Subcutaneous adipose tissue (tissue), 4 donors: ENCODE data around the gene SLC5A4. TPM values are rescaled to one million over a fixed set of nuclear protein-coding genes. Genes with fewer than 3 reads are reported as not detected.

ENCODE experiments used
- total RNA-seq, 4 donors: library from RNA; depleted of rRNA; stranded (reverse); fragments of >200 nt; gene quantifications; one replicate each; pipeline ENCODE4 v1.1.0, GENCODE V29; 2016
- TF ChIP-seq, protein P1 (sequence below): fragments of 450-650 bp; IDR thresholded peaks from one replicate; pipeline ENCODE4 v1.5.1; 2016; ENCODE audit warnings: low read depth, mild to moderate bottlenecking, control low read depth, antibody characterized with exemption, moderate library complexity

The SLC5A4 gene
- total RNA-seq, 4 donors from 2014 or later, result 0.34 to 3.4 (median 0.98) TPM; not detected in 1

DNA sequence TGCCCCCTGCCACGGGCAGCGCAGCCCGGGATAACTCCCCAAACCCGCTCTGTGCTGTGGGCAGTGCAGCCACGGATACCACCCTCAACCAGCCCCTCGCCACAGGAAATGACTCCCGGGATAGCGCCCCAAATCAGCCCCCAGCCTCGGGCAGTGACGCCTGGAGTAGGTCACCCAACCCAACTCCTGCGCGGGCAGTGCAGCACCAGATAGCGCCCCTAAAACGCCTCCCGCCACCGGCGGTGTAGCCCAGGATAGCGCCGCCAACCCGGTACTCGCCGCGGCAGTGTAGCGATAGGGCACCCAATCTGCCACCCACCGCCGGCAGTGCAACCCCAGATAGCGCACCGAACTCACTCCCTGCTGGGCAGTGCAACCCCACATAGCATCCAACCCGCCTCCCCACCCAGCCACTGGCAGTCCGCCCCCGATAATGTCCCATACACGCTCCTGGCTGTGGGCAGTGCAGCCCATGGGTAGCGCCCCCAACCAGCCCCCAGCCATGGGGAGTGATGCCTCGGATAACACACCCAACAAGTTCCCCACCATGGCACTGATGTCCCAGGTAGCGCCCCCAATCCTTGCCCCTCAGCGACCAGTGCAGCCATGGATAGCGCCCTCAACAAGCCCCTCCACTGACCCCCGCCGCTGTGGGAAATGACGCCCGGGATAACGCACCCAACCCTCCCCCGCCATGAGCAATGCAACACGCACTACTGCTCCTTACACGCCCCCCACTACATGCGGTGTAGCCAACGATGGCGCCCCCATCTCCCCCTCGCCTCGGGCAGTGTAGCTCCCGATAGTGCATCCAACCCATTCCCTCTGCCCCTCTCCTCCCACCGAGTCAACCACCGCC is 51.7 kb downstream of the SLC5A4 start:
- TF ChIP-seq, protein P1, sequence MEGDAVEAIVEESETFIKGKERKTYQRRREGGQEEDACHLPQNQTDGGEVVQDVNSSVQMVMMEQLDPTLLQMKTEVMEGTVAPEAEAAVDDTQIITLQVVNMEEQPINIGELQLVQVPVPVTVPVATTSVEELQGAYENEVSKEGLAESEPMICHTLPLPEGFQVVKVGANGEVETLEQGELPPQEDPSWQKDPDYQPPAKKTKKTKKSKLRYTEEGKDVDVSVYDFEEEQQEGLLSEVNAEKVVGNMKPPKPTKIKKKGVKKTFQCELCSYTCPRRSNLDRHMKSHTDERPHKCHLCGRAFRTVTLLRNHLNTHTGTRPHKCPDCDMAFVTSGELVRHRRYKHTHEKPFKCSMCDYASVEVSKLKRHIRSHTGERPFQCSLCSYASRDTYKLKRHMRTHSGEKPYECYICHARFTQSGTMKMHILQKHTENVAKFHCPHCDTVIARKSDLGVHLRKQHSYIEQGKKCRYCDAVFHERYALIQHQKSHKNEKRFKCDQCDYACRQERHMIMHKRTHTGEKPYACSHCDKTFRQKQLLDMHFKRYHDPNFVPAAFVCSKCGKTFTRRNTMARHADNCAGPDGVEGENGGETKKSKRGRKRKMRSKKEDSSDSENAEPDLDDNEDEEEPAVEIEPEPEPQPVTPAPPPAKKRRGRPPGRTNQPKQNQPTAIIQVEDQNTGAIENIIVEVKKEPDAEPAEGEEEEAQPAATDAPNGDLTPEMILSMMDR, result no peak

DNA sequence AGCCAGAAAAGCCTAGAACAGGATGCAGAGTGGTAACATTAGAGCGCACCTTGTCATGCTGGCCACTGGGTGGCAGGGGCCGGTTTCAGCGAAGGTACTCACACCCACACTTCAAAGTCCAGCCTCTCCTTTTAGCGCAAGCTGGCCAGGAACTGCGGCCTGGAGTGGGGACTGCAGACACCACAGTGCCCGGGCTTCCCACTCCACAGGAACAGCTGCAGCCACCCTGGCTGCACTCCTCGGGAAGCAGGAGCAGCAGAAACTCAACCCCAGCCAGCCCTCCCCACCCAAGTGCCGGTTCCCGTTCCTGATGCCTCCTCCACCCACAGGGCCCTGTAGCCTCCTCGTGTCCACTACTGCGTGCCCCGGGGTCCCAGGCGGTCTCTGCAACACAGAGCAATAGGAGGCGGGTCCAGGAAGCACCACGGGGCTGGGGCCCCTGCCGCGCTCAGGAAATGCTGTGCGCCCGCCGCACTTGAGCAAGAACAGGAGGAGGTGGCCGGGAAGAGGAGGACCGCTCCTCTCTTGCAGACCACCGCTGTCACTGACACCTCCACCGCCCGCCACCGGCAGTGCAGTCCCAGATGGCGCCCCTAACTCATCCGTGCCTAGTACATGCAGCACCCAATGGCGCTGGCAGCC is 52.5 kb downstream of the SLC5A4 start:
- TF ChIP-seq, protein P1, result no peak

DNA sequence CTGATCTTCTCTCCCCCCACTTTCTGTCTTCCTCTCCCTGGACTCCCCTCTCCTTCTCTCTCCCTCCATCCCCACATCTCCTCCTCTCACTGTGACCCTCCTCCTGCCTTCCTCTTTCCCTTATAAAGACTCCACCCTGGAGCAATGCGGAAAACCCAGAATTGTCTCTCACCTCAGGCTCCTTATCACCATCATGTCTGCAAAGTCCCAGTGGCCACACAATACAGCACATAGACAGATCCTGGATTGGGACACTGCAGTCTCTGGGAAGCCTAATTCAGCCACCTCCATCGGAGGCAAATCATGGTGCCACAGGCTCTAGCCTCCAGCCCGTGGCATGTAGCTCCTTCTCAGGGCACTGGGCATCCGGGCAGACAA is 53.0 kb downstream of the SLC5A4 start:
- TF ChIP-seq, protein P1, result no peak

DNA sequence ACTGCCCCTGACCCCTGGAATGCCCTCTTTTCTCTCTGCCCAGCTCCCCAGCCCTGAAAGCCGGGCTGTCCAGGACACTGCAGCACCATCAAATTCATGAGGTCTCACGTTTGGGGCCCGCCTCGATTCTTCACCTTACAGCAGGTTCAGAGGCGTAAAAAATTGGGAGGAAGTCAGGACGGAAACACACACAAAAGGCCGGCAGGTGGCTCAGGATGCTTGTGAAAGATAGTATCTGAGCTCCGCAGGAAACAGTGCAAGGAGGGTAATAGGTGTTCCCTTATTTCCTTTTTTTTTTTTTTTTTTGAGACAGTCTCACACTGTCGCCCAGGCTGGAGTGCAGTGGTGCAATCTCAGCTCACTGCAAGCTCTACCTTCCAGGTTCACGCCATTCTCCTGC is 54.4 kb downstream of the SLC5A4 start:
- TF ChIP-seq, protein P1, result no peak

DNA sequence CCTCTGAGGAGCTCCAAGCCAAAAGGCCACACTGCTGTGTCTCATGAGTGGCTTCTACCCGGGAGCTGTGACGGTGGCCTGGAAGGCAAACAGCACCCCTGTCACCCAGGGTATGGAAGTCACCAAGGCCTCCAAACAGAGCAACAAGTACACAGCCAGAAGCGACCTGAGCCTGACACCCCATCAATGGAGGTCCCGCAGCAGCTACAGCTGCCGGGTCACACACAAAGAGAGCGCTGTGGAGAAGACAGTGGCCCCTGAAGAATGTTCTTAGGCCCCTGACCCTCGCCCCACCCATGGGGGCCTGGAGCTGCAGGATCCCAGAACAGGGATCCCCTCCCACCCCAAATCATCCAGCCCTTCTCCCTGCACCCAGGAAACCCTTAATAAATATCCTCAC is 55.2 kb downstream of the SLC5A4 start:
- TF ChIP-seq, protein P1, result no peak

DNA sequence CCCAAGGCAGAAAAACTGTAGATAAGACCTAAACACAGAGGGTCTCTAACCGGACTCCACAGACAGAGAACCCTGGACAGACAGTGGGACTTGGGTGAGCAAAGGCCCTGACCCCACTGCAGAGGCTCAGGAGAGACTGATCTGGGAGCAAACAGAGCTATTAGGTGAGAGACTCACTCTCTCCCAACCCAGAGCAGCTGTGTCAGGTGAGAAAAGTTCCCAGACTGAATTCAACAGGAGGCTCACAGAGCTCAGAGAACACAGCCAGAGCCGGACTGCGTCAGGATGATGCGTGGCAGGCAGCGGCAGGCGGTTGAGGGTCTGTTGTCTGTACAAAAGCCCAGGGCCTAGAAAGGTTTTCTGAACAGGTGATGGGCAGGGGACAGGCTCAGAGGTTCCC is 55.8 kb downstream of the SLC5A4 start:
- TF ChIP-seq, protein P1, result no peak

DNA sequence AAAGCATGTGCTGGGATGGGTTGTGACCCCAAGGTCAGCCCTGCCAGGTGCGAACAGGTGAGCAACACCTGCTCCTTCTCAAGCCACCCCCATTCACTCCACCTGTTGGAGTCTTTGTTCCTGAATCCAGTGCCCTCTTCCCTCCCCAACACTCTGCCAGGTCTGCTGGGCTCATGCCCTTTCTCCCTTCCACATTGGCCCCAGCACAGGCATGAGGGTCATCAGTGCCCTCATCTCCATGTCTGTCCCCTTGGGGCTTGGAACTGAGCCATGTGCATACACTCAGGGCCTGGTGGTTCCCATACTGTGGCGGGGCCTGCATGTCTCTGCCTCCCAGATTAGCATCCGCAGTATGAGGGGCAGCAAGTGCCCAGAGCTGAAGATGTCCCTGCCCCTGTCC is 69.3 kb downstream of the SLC5A4 start:
- TF ChIP-seq, protein P1, result no peak
